Epithelial cell of proximal tubule (primary cell): ENCODE data around the gene STXBP1. TPM values are rescaled to one million over a fixed set of nuclear protein-coding genes. Genes with fewer than 3 reads are reported as not detected.

Experiments
- DNase-seq: peaks from one replicate; pipeline ENCODE4 v3.0.0-alpha.2; 2011; ENCODE audit warnings: low read depth
- H3K4me3 ChIP-seq: 2 replicates; pipeline ENCODE4 v1.5.1; 2011; ENCODE audit warnings: low read depth, mild to moderate bottlenecking, low read length
- total RNA-seq: library from RNA; depleted of rRNA; stranded (reverse); fragments of >200 nt; gene quantifications from 2 replicates; pipeline ENCODE4 v1.2.3, GENCODE V29; 2015
- TF ChIP-seq, protein P1 (sequence below): conservative IDR thresholded peaks from 2 replicates; pipeline ENCODE4 v1.5.1; 2012; ENCODE audit warnings: low read depth, mild to moderate bottlenecking, low read length

Gene STXBP1
- total RNA-seq, 1 donor from 2014 or later, result 14.6 TPM

DNA sequence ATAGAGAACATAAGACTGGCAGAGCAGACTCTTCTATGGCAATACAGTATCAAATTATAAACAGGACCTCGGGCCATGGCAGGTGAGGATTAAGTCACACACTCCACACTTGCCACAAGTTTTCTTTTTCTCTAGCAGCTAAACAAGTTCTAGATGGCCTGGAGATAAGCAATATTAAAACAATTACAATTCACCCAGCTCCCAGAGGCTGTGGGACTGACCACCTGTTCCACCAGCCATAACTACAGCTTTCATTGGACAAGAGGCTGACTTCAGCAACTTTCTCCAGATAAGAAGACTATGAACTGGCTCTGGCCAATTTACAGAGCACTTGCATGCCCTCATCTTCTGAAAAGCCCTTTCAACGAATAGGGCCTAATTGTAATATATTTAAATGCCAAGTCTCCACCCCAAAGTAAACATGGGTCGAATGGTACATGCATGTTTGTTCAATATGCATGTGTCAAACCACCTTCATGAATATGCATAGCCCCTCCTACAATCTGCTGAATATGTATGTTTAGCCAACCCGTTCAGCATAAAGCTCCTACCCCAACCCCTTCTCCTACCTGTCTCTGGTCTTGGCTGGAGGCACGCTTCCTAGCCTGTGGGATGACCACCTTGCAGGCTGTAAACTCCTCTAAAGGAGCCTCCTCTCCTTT is 88.6 kb downstream of the STXBP1 start:
- no peak for DNase-seq
- TF ChIP-seq, protein P1, sequence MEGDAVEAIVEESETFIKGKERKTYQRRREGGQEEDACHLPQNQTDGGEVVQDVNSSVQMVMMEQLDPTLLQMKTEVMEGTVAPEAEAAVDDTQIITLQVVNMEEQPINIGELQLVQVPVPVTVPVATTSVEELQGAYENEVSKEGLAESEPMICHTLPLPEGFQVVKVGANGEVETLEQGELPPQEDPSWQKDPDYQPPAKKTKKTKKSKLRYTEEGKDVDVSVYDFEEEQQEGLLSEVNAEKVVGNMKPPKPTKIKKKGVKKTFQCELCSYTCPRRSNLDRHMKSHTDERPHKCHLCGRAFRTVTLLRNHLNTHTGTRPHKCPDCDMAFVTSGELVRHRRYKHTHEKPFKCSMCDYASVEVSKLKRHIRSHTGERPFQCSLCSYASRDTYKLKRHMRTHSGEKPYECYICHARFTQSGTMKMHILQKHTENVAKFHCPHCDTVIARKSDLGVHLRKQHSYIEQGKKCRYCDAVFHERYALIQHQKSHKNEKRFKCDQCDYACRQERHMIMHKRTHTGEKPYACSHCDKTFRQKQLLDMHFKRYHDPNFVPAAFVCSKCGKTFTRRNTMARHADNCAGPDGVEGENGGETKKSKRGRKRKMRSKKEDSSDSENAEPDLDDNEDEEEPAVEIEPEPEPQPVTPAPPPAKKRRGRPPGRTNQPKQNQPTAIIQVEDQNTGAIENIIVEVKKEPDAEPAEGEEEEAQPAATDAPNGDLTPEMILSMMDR, result no peak
- H3K4me3 ChIP-seq, result no peak overlapping the region

DNA sequence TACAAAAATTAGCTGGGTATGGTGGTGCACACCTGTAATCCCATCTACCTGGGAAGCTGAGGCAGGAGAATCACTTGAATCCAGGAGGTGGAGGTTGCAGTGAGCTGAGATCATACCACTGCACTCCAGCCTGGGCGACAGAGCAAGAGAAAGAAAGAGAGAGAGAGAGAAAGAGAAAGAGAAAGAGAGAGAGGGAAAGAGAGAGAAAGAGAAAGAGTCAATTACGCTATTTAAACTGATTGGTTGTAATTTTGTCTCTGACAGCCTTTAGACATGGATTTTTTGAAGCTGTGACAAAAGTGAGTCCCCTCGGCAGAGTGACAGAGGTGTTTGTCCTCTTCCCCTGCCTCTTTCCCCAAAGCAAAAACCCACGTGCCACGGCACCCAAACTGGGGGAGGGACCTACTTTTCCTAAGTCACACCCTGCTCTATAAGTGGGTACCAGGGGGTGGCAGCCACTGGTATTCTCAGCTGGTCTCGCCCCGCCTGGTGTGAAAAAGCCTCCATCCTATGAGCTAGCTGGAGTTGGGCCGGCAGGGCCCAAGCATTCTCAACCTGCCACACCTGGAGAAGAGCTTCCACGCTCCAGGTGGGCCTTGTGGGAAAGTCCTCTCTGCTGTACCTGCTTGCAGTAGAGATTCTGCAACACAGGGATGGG is 91.3 kb downstream of the STXBP1 start:
- TF ChIP-seq, protein P1, result no peak
- no peak overlapping the region for H3K4me3 ChIP-seq
- DNase-seq, result no peak

DNA sequence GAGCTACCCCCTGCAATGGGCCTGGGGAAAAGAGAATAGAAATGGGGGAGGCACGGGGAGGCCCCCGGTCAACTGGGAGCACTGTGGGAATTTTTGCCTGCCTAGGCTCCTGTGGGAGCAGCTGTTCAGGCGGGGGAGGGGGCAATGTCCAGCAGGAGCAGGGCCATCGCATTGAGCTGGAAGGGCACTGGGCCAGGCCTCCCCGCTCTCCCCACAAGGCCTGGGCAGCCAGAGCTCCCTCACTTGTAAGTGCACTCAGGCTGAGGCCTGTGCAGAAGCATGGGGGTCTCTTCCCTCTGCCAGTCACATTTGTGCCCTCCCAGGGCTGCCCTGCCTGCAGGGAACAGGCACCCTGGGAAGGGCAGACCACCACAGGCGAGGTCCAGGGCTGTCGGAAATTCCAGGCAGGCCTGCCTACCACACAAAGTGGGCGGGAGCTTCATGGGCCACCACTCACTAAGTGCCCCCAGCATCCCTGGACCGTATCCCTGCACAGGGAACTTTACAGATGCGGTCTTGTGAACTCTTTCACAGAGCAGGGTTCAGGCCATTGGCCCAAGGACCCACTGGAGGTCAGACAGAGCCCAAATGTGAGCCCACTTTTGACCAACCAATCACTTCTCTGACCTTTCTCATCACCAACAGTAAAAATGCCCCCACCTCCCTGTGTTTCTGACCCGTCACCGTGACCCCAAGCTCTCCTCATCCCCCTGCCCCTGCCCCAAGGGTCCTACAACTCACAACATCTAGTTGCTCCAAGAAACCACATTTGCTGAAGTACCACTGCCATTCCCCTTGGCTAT is 93.7 kb downstream of the STXBP1 start:
- no peak for DNase-seq
- H3K4me3 ChIP-seq, result no peak overlapping the region
- TF ChIP-seq, protein P1, result no peak

DNA sequence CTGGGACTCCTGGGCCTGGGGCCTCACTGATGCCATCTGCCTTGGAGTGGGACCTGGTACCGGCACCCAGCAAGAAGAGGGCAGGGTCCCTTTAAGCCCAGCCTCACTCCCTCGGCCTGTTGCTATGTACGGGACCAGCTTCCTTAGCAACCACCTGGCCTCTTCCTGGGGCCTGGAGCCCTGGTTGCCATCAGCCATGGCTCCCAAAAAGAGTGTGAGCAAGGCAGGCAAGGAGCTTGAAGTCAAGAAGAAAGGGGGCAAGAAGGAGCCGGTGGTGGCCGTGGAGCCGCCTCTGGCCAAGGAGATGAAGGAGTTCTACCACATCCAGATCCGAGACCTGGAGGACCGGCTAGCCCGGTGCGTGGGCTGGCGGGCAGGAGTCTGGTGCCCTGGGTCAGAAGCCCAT is 94.8 kb downstream of the STXBP1 start, which contains the start of gene CFAP157:
CFAP157 (plus strand) TSS at position 153 of the 406 bp plus-strand sequence; CDS start at position 197, 44 bp downstream.
- TF ChIP-seq, protein P1, result no peak
- H3K4me3 ChIP-seq, result no peak within 1 kb of the TSS
- DNase-seq, result no peak

DNA sequence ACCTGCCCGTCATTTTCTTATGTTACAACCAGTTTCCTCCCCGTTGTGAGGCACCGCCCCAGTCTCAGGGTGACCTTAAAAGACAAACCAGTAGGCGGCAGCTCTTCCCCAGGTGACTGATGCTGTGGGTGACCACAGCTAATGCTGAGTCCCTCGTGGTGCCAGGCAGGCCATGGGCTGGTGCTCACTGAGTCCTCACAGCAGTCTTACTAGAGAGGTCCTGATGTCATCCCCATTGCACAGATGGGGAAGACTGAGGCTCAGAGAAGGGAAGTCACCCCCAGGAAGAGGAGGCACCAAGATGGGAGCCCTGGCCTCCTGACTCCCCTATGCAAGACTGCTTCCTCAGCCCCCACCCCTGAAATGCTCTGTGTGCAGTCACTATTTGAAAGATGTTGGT is 95.7 kb downstream of the STXBP1 start:
- TF ChIP-seq, protein P1, result no peak
- no peak for DNase-seq
- H3K4me3 ChIP-seq, result no peak overlapping the region

DNA sequence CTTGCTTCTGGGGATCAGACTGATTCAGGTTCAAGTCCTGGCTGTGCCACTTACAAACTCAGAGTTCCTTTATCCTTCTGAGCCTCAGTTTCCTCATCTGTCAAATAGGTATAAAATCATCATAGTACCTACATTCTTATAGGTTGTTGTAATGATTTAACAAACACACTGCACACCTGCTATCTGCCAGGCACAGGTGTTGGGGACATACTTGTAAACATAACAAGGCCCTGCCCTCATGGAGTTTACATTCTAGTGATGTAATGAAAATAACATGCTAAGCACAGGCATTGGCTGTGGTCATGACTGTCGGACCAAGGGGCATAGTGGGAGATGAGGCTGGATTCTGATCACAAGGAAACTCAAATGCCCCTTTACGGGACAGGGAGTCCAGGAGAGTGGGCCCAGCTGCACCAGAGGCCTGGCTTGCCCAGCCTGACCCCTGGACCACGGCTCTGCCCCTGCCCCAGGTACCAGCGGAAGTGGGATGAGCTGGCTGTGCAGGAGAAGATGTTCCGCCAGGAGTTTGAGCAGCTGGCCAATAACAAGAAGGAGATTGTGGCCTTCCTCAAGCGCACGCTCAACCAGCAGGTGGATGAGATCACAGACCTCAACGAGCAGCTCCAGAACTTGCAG is 97.0 kb downstream of the STXBP1 start:
- no peak for DNase-seq
- TF ChIP-seq, protein P1, result no peak
- H3K4me3 ChIP-seq, result no peak overlapping the region
